Measurements from ENCODE around the gene WNK2.

GRCh38 chr9:93300585-93301081 lies 116.7 kb downstream of the WNK2 start:
- TF ChIP-seq CTCF (conservative IDR thresholded peaks at IDR 0.05) (no peak), ZFX (IDR thresholded peaks at IDR 0.05) (no peak)

All from C4-2B (cell line).